Measurements from ENCODE around the gene SH3RF3.

Gene SH3RF3

DNA sequence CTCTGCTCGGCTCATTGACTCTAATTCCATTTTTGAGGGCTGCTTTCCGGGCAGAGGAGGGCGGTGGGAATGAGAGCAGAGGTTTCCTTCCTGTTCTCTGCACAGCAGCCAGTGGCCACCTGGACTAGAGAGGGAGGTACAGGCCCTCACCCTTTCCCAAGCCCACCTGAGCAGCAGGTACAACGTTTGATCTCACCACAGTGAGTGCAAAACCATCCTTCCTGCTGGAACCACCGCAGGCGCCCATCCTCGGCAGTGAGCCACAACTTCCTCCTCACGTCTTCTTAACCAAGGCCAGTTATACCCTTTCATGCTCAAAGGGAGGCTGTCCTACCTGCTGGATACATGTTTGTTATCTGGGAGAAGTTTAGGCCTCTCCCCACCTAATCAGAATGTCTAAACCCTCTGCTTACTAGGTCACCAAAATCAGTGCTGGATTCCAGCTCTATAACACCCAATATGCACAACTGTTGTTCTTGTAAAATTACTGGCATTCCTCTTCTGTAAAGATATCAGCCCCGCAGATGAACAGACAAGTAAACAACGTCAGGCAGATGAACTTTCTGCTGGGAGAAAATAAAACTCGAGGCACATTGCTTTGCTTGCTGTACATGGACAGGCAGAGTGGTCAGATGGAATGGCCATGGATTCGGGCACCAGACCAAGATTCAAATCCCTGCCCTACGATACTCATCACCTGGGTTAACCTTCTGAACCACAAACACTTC, 191.4 kb downstream of the SH3RF3 start:
- no peak for DNase-seq

DNA sequence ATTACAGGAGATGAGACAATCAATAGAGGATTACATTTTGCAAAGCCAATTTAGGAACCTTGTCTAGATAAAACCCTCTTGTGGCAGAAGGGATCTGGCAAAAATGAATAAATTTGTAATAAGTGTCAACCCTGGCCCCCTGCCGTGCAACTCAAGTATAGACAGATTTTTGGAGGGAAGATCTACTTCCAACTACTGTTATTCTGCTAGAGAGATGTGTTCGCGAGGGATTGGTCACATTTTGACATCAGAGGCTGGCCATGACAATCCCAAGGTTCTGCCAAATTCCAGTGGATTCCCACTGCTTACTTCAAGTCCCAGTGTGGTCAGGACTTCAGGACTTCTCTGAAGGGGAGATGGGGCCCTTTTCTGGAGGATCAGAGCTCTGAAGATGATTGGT, 192.6 kb downstream of the SH3RF3 start:
- DNase-seq: no peak

DNA sequence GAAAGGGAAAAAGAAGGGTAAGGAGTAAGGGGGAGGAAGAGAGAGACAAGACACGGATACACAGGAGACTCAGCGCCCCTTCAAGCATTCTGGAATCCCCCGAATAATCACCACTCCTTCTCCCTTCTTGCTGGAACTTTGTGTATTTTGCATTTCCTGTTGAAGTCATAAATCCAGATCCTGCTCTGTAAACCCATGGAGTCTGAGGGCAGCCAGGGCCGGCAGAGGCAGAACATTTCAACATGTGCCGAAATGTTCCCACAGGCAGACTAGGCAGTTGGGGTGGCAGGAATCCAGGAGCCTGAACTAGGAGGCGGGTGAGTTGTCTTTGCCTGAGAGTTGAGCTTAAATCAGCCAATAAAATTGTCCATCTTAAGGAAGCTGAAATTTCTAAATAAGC, 193.1 kb downstream of the SH3RF3 start:
- no peak for DNase-seq

GRCh38 chr2:109322641-109323040, 193.6 kb downstream of the SH3RF3 start:
- no peak for DNase-seq

DNA sequence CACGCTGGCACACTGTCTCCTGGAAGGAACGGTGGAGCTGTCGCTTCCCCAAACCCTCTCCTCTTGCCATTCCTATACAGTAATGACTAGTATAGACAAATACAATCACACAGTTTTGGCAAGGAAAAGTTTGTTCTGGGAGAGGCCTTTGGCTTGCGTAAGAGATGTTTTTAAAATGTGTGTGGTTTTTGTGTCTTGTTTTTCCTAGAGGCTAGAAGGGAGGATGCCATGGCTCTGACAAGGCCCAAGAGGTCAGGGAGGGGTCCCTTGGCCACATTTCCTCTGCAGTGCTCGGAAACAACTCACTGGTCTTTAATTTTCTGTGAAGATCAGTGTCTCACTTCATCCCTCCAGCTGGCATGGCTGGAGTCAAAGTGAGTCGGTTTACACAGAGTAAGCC, 195.9 kb downstream of the SH3RF3 start:
- no peak for DNase-seq

DNA sequence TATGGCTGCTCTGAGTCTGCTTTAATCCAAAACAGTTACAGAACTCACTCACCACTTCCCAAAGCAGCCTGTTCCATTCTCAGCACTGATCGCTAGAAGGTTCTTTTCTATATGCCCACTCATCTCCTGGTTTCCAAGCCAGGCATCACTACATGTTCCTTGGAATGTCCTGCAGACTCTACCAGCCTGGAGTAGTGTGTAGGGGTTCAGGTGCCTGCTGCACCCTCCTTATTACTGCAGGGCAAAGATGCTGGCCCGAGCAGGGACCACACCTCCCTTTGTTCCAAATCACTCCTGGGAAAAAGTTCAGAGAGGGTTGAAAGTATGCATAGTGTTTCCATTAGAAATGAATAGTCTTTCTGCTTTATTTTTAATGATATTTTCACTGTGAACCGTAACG, 196.6 kb downstream of the SH3RF3 start:
- no peak for DNase-seq

- no peak for DNase-seq
These were observed 197.3 kb downstream of the SH3RF3 start for GRCh38 chr2:109326306-109326705.

DNA sequence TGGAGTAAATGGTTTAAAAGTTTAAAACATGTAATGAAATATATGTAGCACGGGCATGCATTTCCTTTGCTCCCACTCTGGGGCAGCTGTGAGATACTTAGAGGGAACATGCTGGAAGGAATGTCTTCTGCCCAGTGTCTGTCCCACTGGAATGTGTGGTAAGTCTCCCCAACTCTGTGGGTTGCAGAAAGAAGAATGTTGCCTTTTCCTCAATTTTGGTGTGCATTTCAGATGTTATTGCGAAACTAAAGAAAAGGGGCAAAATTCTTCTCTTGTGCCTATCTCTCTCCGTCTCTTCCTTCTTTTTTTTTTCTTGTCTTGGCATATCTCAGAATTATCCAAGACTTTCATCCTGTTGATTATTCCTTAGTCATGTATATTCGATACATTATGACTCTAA, 201.1 kb downstream of the SH3RF3 start:
- DNase-seq: no peak

DNA sequence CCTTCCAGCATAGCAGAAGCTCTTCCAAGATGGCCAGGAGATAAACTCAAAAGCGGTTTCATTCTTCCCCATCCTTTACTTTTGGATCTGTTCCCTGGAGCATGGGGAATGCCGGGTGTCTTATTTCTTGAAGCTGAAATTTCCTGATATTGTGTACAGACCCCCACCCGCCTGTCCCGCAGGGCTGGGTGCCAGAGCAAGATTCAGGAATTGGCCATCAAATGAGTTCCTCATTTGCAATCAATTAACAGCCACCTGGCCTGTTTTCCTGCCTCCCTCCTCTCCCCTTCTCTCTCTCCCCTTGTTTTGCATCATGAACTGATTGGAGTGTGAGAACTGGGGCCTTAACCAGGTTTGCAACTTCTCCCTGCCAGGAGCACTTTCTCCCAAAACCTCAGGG, 202.1 kb downstream of the SH3RF3 start:
- no peak for DNase-seq

GRCh38 chr2:109331896-109332848, 203.2 kb downstream of the SH3RF3 start:
- DNase-seq: no peak

- no peak for DNase-seq
These were observed 203.9 kb downstream of the SH3RF3 start for GRCh38 chr2:109332880-109333279.

DNA sequence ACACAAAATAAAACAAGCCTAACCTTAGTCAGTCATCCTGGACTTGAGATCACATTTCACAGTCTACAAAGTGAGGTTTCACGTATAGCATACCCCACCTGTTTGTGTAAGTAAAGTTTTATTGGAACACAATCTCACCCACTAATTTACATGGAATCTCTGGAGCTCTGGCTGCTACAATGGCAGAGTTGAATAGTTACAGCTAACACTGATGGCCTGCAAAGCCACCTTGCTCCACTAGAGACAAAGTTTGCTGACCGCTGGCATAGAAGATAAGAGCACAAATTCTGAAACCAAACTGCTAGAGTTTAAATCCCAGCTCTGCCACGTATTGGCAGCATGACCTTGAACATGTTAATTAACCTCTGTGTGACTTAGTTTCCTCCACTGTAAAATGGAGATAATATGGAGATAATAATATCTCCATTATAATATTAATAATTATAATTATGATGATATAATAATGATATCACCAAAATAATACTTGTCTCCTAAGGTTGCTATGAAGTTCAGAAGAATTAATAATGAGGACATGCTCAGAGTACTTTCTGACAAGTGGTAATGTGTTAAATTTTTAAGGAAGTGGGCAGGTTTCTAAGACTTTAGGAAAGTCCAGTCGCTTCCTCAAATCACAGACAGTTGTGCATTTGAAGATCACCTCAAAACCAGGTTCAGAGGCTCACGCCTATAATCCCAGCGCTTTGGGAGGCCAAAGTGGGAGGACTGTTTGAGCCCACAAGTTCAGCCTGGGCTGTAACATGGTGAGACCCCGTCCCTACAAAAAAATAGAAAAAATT, 204.6 kb downstream of the SH3RF3 start:
- DNase-seq: no peak

DNA sequence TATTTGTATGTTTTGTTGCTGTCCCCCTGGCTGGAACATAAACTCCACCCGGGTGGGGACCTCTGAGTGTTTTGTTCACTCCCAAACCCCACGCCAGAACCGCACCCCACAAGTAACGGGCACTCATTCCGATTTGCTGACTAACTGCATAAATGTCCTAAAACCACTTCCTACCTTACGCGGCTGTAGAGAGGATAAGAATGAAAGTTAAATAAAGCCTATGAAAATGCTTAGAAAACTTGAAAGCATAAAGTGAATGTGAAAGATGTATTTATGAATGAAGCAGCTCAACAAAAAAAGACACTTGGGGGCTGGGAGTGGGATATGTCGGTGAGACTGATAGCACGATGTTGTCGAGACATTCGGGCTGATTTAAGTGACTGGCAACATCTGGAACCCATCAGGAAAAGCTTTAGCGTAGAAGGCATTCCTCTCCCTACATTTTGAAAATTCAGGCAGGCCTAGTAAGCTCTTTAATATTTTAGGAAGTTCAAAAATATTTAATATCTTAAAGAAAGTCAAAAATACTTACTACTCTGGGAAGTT, 206.7 kb downstream of the SH3RF3 start:
- no peak for DNase-seq

DNA sequence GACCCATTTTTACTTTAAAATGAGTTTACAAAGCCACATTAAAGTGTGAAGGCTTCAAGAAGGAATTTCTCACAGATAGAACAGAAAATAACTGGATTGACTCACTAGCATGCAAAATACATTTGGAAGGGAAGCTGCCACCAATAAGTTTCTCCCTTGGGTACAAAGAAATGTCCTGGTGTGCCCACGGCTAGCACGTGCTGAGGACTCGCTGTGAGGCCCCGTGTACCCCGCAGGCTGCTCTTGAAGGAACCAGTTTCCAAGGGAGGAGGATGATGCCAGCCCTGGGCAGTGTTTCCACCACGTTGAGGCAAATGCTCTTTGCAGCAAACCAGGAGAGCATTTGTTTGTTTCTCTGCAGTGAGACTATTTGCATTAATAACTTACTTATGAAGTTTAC, 207.3 kb downstream of the SH3RF3 start:
- DNase-seq: no peak

DNA sequence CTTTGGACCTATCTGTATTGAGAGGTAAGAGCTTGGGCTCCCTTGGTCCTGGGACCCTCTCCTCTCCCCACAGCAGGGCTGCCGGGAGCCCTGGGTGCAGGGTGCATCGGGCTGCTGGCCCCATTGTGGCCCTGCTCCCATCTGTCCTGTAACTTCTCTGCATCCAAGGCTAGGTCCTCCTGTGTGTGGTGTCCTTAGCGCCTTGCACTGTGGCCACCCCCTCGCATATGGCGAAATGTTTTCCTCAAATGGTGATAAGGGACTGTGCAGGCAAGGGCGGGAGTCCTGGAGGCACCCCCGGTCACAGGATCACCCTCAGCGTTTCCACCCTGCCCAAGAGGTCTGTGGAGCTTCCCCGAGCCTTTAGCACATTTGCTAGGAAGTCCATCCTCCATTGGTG, 208.2 kb downstream of the SH3RF3 start:
- no peak for DNase-seq

GRCh38 chr2:109339519-109339966, 210.5 kb downstream of the SH3RF3 start:
- no peak for DNase-seq

- no peak for DNase-seq
These were observed 211.4 kb downstream of the SH3RF3 start for GRCh38 chr2:109340381-109340780.

GRCh38 chr2:109341355-109342255, 212.6 kb downstream of the SH3RF3 start:
- DNase-seq: no peak

DNA sequence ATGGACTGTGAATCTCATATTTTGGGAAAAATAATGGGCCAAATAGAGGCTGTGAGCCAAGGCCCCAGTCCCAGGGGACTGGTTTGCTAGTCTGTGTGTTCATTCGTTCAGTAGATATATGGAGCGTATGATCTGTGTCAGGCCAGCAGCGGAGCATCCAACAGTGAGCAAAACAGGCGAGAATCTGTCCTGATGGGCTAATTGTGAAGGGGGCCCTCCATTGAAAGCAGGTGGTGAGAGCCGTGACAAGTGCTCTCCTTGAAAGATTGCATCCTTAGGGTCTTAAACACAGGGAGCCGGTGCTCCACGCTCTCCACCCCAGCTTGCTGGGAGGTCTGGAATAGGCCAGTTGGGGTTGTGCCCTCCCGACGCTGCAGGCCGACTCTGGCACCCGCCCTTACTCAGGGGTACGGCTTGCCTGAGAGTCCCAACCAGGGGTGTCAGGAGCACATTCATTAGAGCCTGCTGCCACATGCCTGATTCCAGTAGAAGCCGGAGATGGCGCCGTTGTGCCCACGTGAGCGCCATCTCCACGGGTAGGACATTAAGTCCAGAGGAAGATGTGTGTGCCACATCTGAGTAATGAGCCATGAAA, 213.3 kb downstream of the SH3RF3 start:
- DNase-seq: no peak

DNA sequence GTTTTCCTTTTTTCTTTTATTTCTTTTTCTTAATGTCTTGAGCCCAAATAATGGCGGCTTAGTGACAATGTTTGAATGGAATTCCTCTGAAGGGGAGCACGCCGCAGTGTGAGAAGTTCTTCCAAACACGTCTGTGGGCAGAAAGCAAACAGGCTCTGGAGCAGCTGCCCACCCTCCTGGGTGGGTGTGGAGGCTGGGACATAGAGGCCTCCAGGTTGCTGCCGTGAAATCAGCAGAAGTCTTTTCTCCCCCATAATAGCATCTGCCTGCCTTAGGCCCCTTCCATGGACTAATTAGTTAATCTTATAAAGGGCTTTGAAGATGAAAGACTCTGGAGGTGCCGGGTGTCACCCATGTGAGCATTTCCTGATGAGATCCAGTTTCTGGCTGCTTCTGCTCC, 213.9 kb downstream of the SH3RF3 start:
- DNase-seq: no peak

DNA sequence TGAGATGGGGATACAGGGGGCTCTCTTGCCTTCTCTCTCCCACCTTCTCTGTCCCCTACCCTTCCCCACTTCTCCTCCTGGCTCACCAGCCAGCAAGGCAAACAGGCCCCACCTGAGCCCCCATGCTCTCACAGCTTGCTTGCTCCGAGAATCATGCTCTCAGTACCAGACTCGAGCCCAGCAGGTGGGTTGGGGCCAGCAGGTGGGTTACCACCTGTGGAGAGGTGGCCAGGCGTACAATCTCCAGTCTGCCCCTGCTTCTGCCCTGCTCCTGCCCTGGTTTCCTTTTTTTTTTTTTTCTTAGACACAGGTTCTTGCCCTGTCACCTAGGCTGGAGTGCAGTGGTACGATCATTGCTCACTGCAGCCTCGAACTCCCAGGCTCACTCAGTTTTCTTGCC, 214.5 kb downstream of the SH3RF3 start:
- no peak for DNase-seq

Data from activated CD4-positive, alpha-beta T cell treated with anti-CD3 and anti-CD28 coated beads for 1 hour (primary cell).